ENCODE data around the gene NETO2.
"Not testable (repeated sequence)": the region's sequence is repeated elsewhere in the genome, so short reads cannot be mapped to it uniquely, and the experiment has no call there.

Gene NETO2

GRCh38 chr16:47073223-47074155 is 70.3 kb downstream of the NETO2 start:
- in situ Hi-C loops (cut with MboI; ENCODE audit: low pct_unique_long_range_greater_than_20kb, low sequenced_read_pairs), result no loop called here
- DNase-seq, result no peak

GRCh38 chr16:47072158-47072557 is 71.6 kb downstream of the NETO2 start:
- in situ Hi-C loops (cut with MboI; ENCODE audit: low pct_unique_long_range_greater_than_20kb, low sequenced_read_pairs), result no loop called here
- no peak for DNase-seq

DNA sequence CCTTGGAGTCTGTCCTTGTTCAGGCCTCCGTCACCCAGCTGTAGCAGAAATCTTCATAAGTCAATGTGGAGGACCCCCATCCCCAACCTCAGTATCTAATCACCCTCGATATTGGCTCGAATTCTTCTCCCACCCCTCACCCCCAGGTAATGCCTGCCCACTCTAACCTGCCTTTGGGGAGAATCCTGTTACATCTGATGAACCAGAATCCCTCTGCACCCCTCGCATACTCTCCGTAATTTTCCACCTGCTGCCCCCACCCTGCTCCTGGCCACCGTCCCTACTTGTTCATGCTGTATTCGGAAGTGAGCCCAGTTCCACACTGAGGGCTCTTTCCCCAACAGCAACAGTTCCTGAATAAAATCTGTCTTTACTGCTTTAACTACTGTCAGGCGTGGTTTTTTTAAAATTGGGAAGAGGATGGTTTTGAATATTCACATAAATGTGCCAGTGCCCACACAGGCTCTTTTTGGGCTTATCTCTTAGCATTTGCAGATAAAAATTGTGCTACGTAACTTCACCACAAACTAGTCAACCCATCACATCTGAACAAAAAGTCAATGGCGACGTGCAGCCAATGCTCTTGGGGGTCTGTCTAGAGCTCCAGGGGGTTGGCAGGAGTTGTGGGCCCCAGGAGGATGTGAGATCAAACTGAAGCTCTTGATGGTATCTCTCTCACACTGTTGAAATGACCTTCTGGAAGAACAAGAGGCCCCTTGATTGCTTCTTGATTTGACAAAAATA is 73.7 kb downstream of the NETO2 start:
- no peak for DNase-seq
- in situ Hi-C loops (cut with MboI; ENCODE audit: low pct_unique_long_range_greater_than_20kb, low sequenced_read_pairs), result no loop called here

GRCh38 chr16:47069313-47069712 is 74.4 kb downstream of the NETO2 start:
- DNase-seq, result no peak
- in situ Hi-C loops (cut with MboI; ENCODE audit: low pct_unique_long_range_greater_than_20kb, low sequenced_read_pairs), result no loop called here

GRCh38 chr16:47067203-47067602 is 76.5 kb downstream of the NETO2 start:
- no peak for DNase-seq
- in situ Hi-C loops (cut with MboI; ENCODE audit: low pct_unique_long_range_greater_than_20kb, low sequenced_read_pairs), result no loop called here

DNA sequence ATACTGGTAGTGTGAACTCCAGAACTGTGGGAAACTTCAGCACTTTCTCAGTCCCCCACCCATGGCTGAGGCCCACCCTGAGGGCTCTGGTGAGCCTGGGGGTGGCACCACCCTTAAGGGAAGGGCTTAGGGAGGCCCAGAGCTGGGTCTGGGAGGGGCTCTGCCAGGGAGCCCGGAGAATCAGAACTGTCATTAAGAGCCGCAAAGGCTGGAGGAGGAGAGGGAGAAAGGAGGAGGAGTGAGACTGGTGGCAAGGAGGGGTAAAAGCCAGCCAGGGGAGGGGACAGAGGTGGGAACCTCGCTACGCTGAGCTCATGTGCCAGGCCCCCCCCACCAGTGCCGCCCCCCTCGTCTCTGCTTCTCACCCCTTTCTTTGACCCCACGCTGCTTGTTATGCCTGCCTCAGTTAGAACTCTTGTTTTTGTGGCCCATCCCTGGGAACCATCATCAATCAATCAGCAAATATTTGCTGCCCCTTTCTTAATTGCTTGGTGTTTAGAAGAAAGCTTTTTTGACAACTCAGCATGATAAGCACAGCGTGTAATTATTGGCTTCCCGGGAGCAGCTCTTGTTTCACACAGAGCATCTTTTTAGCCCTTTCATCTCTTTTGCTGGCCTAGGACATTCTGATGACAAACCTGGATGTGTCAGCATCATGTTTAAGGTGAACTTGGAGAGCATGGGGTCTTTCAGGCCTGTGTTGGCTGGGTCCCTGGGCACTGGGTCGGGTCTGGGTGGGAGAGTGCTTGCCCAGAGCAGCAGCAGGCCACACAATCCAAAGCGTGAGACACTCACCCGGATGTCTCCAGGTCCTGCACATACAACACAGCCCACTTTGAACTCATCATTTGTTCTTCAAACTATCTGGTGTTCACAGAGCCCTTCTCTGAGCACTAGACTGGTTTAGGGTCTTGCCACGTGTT is 77.7 kb downstream of the NETO2 start:
- no peak for DNase-seq
- in situ Hi-C loops (cut with MboI; ENCODE audit: low pct_unique_long_range_greater_than_20kb, low sequenced_read_pairs), result no loop called here

DNA sequence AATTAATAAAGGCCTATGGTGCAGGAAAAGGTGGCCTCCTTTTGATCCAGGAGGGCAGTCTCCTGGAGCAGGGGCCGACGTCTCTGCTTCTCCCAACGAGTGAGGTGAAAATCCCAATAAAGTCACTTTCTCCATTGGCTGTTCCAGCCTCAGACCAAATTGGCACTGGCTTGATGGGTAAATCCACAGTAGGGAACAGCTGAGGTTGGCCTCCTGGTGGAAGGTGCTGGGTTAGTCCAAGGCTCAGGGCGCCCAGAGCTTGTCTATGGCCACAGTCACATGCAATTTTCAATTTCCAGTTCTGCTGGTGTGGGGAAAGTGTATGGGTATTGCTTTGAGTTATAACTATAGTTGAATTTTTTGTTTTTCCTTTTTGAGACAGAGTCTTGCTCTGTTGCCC is 79.0 kb downstream of the NETO2 start:
- DNase-seq, result no peak
- in situ Hi-C loops (cut with MboI; ENCODE audit: low pct_unique_long_range_greater_than_20kb, low sequenced_read_pairs), result no loop called here

GRCh38 chr16:47063011-47063724 is 80.6 kb downstream of the NETO2 start:
- in situ Hi-C loops (cut with MboI; ENCODE audit: low pct_unique_long_range_greater_than_20kb, low sequenced_read_pairs), result no loop called here
- no peak for DNase-seq

DNA sequence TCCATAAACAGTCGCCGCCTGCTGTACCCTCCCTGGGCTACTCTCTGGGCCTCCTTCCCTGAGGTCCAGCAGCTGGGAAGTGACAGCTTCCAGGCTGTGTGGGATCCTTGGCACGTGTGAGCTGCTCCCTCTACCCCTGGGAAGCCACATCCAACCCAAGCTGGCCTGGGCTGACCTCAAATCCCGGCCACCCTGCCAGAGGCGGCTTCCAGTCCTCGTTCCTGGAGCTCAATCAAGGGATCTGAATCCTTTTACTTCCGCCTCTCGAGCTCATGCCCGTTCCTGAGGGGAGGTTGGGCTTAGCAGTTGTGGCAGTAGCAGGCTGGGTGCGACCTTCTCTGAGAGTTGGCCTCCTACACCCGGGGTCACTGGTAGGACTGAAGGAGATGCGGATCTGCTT is 82.5 kb downstream of the NETO2 start:
- DNase-seq, result no peak

GRCh38 chr16:47060596-47060995 is 83.1 kb downstream of the NETO2 start:
- in situ Hi-C loops (cut with MboI; ENCODE audit: low pct_unique_long_range_greater_than_20kb, low sequenced_read_pairs), result no loop called here
- no peak for DNase-seq

More for the DNA sequence above, 82.5 kb downstream of the NETO2 start:
- in situ Hi-C loops (cut with MboI; ENCODE audit: low pct_unique_long_range_greater_than_20kb, low sequenced_read_pairs), result no loop called here

- in situ Hi-C loops (cut with MboI; ENCODE audit: low pct_unique_long_range_greater_than_20kb, low sequenced_read_pairs), result no loop called here
- no peak for DNase-seq
Measured at GRCh38 chr16:47059991-47060390, 83.8 kb downstream of the NETO2 start.

DNA sequence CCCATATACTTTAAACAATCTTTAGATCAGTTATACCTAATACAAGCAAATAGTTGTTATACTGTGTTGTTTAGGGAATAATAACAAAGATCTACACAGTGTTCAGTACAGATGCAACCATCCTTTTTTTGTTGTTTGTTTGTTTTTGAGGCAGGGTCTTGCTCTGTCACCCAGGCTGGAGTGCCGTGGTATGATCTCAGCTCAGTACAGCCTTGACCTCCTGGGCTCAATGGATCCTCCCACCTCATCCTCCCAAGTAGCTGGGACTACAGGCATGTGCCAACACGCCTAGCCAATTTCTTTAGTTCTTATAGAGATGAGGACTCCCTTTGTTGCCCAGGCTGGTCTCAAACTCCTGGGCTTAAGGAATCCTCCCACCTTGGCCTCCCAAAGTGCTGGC is 84.6 kb downstream of the NETO2 start:
- DNase-seq; in situ Hi-C loops (cut with MboI; ENCODE audit: low pct_unique_long_range_greater_than_20kb, low sequenced_read_pairs): not testable (repeated sequence)

GRCh38 chr16:47058295-47059086 is 85.3 kb downstream of the NETO2 start:
- in situ Hi-C loops (cut with MboI; ENCODE audit: low pct_unique_long_range_greater_than_20kb, low sequenced_read_pairs), result no loop called here
- no peak for DNase-seq

DNA sequence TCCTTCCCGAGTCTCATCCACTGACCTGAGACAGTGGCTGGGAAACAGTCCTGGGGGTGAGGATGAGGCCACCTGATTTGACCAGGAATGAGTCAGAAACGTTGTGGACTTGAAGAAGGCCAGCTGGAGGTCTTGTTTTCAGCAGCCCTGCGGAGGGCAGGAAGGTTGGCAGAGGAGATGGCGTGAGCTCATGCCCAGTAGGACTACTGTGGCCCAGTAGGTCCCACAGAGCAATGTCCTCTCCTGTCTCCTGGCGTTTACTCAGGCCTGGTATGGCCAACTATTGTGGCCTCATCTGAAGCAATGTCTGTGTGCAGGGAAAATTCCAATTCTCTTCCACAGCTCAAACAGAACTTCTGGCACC is 86.1 kb downstream of the NETO2 start:
- no peak for DNase-seq

GRCh38 chr16:47056688-47057629 is 86.8 kb downstream of the NETO2 start:
- in situ Hi-C loops (cut with MboI; ENCODE audit: low pct_unique_long_range_greater_than_20kb, low sequenced_read_pairs), result no loop called here
- no peak for DNase-seq

More for the DNA sequence above, 86.1 kb downstream of the NETO2 start:
- in situ Hi-C loops (cut with MboI; ENCODE audit: low pct_unique_long_range_greater_than_20kb, low sequenced_read_pairs), result no loop called here

GRCh38 chr16:47056061-47056460 is 87.7 kb downstream of the NETO2 start:
- in situ Hi-C loops (cut with MboI; ENCODE audit: low pct_unique_long_range_greater_than_20kb, low sequenced_read_pairs), result not testable (repeated sequence)

More at GRCh38 chr16:47056061-47056460, 87.7 kb downstream of the NETO2 start:
- DNase-seq, result not testable (repeated sequence)

All from KBM-7 (cell line).